Fibroblast of skin of right quadriceps (primary cell): ENCODE data around the gene KRTCAP3.
"Not testable (repeated sequence)": the region's sequence is repeated elsewhere in the genome, so short reads cannot be mapped to it uniquely, and the experiment has no call there.

ENCODE experiments used
- DNase-seq: peaks from one replicate; pipeline ENCODE4 v3.0.0-alpha.2; 2013

Gene KRTCAP3

GRCh38 chr2:27441958-27442919 is at the start of gene KRTCAP3:
TSS of gene KRTCAP3 (plus strand) at chr2:27442381. CDS start at chr2:27442413, 32 bp downstream.
- DNase-seq: no peak

- no peak for DNase-seq
These were observed 49.0 kb upstream of the KRTCAP3 start for GRCh38 chr2:27393225-27393624.

- no peak for DNase-seq
These were observed 43.2 kb upstream of the KRTCAP3 start for GRCh38 chr2:27398962-27399361.

- DNase-seq: no peak
These were observed 41.6 kb upstream of the KRTCAP3 start for GRCh38 chr2:27400348-27401135.

GRCh38 chr2:27407798-27408491 is 34.2 kb upstream of the KRTCAP3 start:
- peak; percentile 54 for DNase-seq

GRCh38 chr2:27408601-27409320 is 33.4 kb upstream of the KRTCAP3 start:
- DNase-seq: no peak

- DNase-seq: peak; percentile 90
These were observed 32.7 kb upstream of the KRTCAP3 start, which contains the start of gene PPM1G for GRCh38 chr2:27409321-27410073. TSS of gene PPM1G (minus strand) at chr2:27409591. CDS start at chr2:27409422, 169 bp downstream.

GRCh38 chr2:27412419-27413152 is 29.6 kb upstream of the KRTCAP3 start:
- DNase-seq: no peak

- no peak for DNase-seq
These were observed 26.0 kb upstream of the KRTCAP3 start for GRCh38 chr2:27416151-27416550.

GRCh38 chr2:27420996-27421395 is 21.2 kb upstream of the KRTCAP3 start:
- no peak for DNase-seq

GRCh38 chr2:27421660-27422250 is 20.4 kb upstream of the KRTCAP3 start:
- no peak for DNase-seq

GRCh38 chr2:27422958-27423357 is 19.2 kb upstream of the KRTCAP3 start:
- DNase-seq: no peak

GRCh38 chr2:27425039-27425438 is 17.1 kb upstream of the KRTCAP3 start:
- DNase-seq: not testable (repeated sequence)

GRCh38 chr2:27427863-27428212 is 14.3 kb upstream of the KRTCAP3 start:
- no peak for DNase-seq

GRCh38 chr2:27428213-27428977 is 13.8 kb upstream of the KRTCAP3 start, which contains the start of gene NRBP1:
TSS of gene NRBP1 (plus strand) at chr2:27428631. CDS start at chr2:27433274, 4,643 bp downstream.
- DNase-seq: peak; percentile 88

- peak; percentile 81 for DNase-seq
These were observed 13.1 kb upstream of the KRTCAP3 start for GRCh38 chr2:27428978-27429541.

- DNase-seq: no peak
These were observed 10.8 kb upstream of the KRTCAP3 start for GRCh38 chr2:27431395-27431794.

GRCh38 chr2:27435628-27436027 is 6.6 kb upstream of the KRTCAP3 start:
- no peak for DNase-seq
